ENCODE data around the gene CAMK1D. TPM values are rescaled to one million over a fixed set of nuclear protein-coding genes. Genes with fewer than 3 reads are reported as not detected.

The CAMK1D gene
- total RNA-seq, 3 donors from 2014 or later (not counting 1 experiment from before 2014, with no cell fraction given) = 44.2 to 56.4 (median 49.7) TPM

DNA sequence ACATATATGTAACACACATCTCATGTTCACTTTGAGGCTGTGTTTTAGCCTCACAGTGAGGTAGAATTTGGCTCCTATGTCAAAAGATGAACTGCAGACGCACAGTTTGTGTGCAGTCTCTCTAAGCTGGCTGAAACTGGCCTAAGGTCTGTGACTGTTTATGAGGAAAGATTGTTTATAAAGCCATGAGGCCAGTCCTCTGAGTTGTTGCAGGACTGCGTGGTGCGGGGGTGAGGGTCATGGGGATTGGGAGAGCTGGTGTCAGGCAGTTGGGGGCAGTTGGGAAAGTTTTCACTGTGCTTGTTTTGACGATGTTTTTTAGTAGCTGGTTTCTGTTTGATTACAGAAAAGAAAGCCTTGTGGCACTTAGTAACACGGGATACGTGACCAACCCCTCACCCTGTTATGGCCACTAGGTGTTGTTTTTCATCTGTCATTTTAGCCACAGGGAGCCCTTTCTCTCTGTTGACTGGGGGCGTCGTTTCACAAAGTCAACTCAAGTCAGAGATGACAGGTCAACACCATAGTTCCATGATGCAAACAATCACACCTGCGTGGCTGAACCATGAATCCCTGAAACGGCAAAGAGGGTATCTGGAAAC is 341.3 kb downstream of the CAMK1D start:
- H3K4me3 Mint-ChIP-seq = no peak overlapping the region
- H3K36me3 Mint-ChIP-seq = no peaks in the 10 kb centered on the region
- no peak for TF ChIP-seq CTCF (IDR thresholded peaks at IDR 0.05)
- WGBS (ENCODE audit: insufficient coverage) = 87% methylated on average over 10 of the region's 10 CpGs
- no peaks in the 10 kb centered on the region for H3K36me3 ChIP-seq (ENCODE audit: control insufficient read depth, insufficient read depth, low read length)
- intact Hi-C loops (cut with micrococcal nuclease) = no loop called here
- H3K27me3 Mint-ChIP-seq (ENCODE audit: low read depth in 2 of 2) = no peaks in the 10 kb centered on the region
- H3K4me3 ChIP-seq (ENCODE audit: low read length) = no peak overlapping the region
- no peaks in the 10 kb centered on the region for H3K9me3 ChIP-seq (ENCODE audit: control insufficient read depth, insufficient read depth, low read length)
- no peak overlapping the region for H3K27ac Mint-ChIP-seq
- no peaks in the 10 kb centered on the region for H3K4me1 ChIP-seq (ENCODE audit: control insufficient read depth, insufficient read depth, low read length)
- H3K27me3 ChIP-seq (ENCODE audit: control insufficient read depth, insufficient read depth, low read length) = no peaks in the 10 kb centered on the region
- no peaks in the 10 kb centered on the region for H3K9me3 Mint-ChIP-seq
- peaks cover 10 to 22% of the 10 kb centered on the region in 2 donors for H3K4me1 Mint-ChIP-seq
- ATAC-seq = no peak
- DNase-seq = no peak
- no peak overlapping the region for H3K27ac ChIP-seq (ENCODE audit: low read length)

DNA sequence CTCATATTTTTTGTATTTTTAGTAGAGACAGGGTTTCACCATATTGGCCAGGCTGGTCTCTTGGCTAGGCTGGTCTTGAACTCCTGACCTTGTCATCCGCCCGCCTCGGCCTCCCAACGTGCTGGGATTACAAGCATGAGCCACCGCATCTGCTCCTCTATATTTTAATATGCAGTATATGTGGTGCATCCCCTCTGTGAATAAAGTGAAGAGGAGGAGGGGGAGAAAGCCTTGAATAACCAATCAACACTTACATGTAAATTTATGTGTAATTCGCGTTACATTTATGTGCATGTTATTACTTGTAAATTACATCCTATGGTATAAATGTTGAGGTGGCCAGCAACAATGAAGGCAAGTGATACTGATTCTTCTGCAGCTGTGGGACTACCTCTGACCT is 342.2 kb downstream of the CAMK1D start:
- no peaks in the 10 kb centered on the region for H3K27me3 Mint-ChIP-seq (ENCODE audit: low read depth in 2 of 2)
- Histone ChIP-seq H3K27me3 (ENCODE audit: control insufficient read depth, insufficient read depth, low read length) (no peaks in the 10 kb centered on the region), H3K9me3 (ENCODE audit: control insufficient read depth, insufficient read depth, low read length) (no peaks in the 10 kb centered on the region), H3K36me3 (ENCODE audit: control insufficient read depth, insufficient read depth, low read length) (no peaks in the 10 kb centered on the region), H3K4me1 (ENCODE audit: control insufficient read depth, insufficient read depth, low read length) (no peaks in the 10 kb centered on the region), H3K27ac (ENCODE audit: low read length) (no peak overlapping the region), H3K4me3 (ENCODE audit: low read length) (no peak overlapping the region)
- intact Hi-C loops (cut with micrococcal nuclease) = no loop called here
- H3K36me3 Mint-ChIP-seq = no peaks in the 10 kb centered on the region
- H3K4me3 Mint-ChIP-seq = no peak overlapping the region
- H3K4me1 Mint-ChIP-seq = peaks cover 10 to 22% of the 10 kb centered on the region in 2 donors
- H3K27ac Mint-ChIP-seq = no peak overlapping the region
- DNase-seq = no peak
- no peak for TF ChIP-seq CTCF (IDR thresholded peaks at IDR 0.05)
- H3K9me3 Mint-ChIP-seq = no peaks in the 10 kb centered on the region
- no peak for ATAC-seq
- WGBS (ENCODE audit: insufficient coverage) = 93% methylated on average over 2 of the region's 7 CpGs

GRCh38 chr10:12697764-12698163 is 348.4 kb downstream of the CAMK1D start:
- no peak for DNase-seq
- no peak for ATAC-seq
- peaks cover 14 to 34% of the 10 kb centered on the region in 2 donors for H3K4me1 Mint-ChIP-seq
- no peak overlapping the region for H3K4me3 Mint-ChIP-seq
- H3K27ac Mint-ChIP-seq = no peak overlapping the region
- Histone ChIP-seq H3K36me3 (ENCODE audit: control insufficient read depth, insufficient read depth, low read length) (no peaks in the 10 kb centered on the region), H3K27me3 (ENCODE audit: control insufficient read depth, insufficient read depth, low read length) (no peaks in the 10 kb centered on the region), H3K4me1 (ENCODE audit: control insufficient read depth, insufficient read depth, low read length) (no peaks in the 10 kb centered on the region), H3K27ac (ENCODE audit: low read length) (no peak overlapping the region), H3K9me3 (ENCODE audit: control insufficient read depth, insufficient read depth, low read length) (no peaks in the 10 kb centered on the region), H3K4me3 (ENCODE audit: low read length) (no peak overlapping the region)
- no peaks in the 10 kb centered on the region for H3K36me3 Mint-ChIP-seq
- intact Hi-C loops (cut with micrococcal nuclease) = no loop called here
- WGBS (ENCODE audit: insufficient coverage) = 98% methylated on average over 9 of the region's 9 CpGs
- no peaks in the 10 kb centered on the region for H3K9me3 Mint-ChIP-seq
- TF ChIP-seq CTCF (IDR thresholded peaks at IDR 0.05) = no peak
- H3K27me3 Mint-ChIP-seq (ENCODE audit: low read depth in 2 of 2) = no peaks in the 10 kb centered on the region

DNA sequence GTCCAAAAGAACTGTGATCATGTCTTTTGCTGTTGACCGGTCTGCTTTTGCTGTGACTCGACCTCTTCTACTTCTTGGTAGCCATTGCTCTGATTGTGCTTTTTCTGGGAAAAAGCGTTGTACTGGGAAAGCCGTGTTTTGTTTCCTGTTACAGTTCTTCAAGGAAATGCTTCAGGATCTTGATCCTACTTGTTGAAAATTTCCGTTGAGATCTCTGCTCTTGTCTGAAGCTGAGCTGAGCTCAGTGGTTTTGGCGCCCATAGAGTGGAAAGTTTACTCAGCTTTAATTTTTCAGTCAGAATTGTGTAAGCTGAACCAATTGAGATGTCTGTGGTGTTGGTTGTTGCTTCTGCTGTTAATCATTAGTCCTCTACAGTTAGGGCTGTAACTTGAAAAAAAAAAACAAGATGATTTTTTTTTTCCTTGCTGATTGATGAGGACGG is 349.9 kb downstream of the CAMK1D start:
- Mint-ChIP-seq H3K27me3 (ENCODE audit: low read depth in 2 of 2) (no peaks in the 10 kb centered on the region), H3K27ac (peak overlapping the region in 1 of 2 donors; percentile 38), H3K36me3 (no peaks in the 10 kb centered on the region), H3K4me3 (no peak overlapping the region), H3K4me1 (peaks cover 15 to 36% of the 10 kb centered on the region in 2 donors), H3K9me3 (no peaks in the 10 kb centered on the region)
- peak in 1 of 3 donors; percentile 37 for ATAC-seq
- TF ChIP-seq CTCF (IDR thresholded peaks at IDR 0.05) = no peak
- no peak overlapping the region for H3K4me3 ChIP-seq (ENCODE audit: low read length)
- no peaks in the 10 kb centered on the region for H3K36me3 ChIP-seq (ENCODE audit: control insufficient read depth, insufficient read depth, low read length)
- no peak for DNase-seq
- H3K4me1 ChIP-seq (ENCODE audit: control insufficient read depth, insufficient read depth, low read length) = no peaks in the 10 kb centered on the region
- H3K27ac ChIP-seq (ENCODE audit: low read length) = no peak overlapping the region
- H3K9me3 ChIP-seq (ENCODE audit: control insufficient read depth, insufficient read depth, low read length) = no peaks in the 10 kb centered on the region
- no peaks in the 10 kb centered on the region for H3K27me3 ChIP-seq (ENCODE audit: control insufficient read depth, insufficient read depth, low read length)
- intact Hi-C loops (cut with micrococcal nuclease) = no loop called here
- 80% methylated on average over 7 of the region's 7 CpGs for WGBS (ENCODE audit: insufficient coverage)
